Dendritic cell treated with granulocyte-macrophage colony-stimulating factor and Interleukin-4, amounts not matched to agents 40 ng/mL and 50 ng/mL, for 4 days (primary cell): ENCODE results near the gene RPS14.
"Not testable (repeated sequence)": the region's sequence is repeated elsewhere in the genome, so short reads cannot be mapped to it uniquely, and the experiment has no call there.

Source experiments
- H3K27ac Mint-ChIP-seq: one replicate; pipeline ENCODE4 v1.8.0; 2022; ENCODE audit warnings: mild to moderate bottlenecking, mixed read lengths
- H3K27me3 Mint-ChIP-seq: one replicate; pipeline ENCODE4 v1.8.0; 2022; ENCODE audit warnings: mild to moderate bottlenecking, mixed read lengths
- H3K36me3 Mint-ChIP-seq: one replicate; pipeline ENCODE4 v1.8.0; 2022; ENCODE audit warnings: low read depth, mixed read lengths
- H3K4me1 Mint-ChIP-seq: one replicate; pipeline ENCODE4 v1.8.0; 2022; ENCODE audit warnings: low read depth, mixed read lengths
- H3K4me3 Mint-ChIP-seq: one replicate; pipeline ENCODE4 v1.8.0; 2022; ENCODE audit warnings: mild to moderate bottlenecking, moderate library complexity, mixed read lengths
- H3K9me3 Mint-ChIP-seq: one replicate; pipeline ENCODE4 v1.8.0; 2022; ENCODE audit warnings: mixed read lengths
- intact Hi-C: fragments of 100-400 bp; cut with micrococcal nuclease; formaldehyde crosslinking; loops from one replicate; pipeline ENCODE4 v1.15.0; 2022

RPS14 gene

DNA sequence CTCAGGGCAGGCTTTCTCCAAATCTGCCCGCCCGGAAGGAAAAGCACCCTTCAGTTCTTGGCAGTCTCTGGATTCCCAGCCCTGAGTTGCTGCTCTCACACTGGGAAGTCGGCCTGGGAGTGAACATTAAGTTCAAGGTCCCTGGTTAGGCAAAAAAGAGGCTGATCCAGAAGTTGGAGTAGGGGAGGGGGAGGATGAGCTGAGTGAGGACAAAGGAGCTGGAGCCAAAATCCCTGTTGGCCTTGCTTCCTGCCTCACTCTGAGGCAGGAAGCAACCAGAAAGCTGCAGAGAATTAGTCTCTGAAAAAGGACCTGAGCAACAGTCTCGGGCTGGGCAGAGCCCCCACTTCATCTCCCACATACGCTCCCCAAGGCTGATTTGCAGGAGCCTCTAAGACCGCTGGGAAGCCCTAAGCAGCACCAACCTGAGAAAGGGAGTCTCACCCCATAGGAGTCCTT, 15.0 kb upstream of the RPS14 start:
- no peaks in the 10 kb centered on the region for H3K36me3 Mint-ChIP-seq
- no peak overlapping the region for H3K4me3 Mint-ChIP-seq
- intact Hi-C loops, result no loop called here
- H3K9me3 Mint-ChIP-seq, result no peaks in the 10 kb centered on the region
- no peaks in the 10 kb centered on the region for H3K27me3 Mint-ChIP-seq
- H3K4me1 Mint-ChIP-seq, result peaks cover 20% of the 10 kb centered on the region
- no peak overlapping the region for H3K27ac Mint-ChIP-seq

DNA sequence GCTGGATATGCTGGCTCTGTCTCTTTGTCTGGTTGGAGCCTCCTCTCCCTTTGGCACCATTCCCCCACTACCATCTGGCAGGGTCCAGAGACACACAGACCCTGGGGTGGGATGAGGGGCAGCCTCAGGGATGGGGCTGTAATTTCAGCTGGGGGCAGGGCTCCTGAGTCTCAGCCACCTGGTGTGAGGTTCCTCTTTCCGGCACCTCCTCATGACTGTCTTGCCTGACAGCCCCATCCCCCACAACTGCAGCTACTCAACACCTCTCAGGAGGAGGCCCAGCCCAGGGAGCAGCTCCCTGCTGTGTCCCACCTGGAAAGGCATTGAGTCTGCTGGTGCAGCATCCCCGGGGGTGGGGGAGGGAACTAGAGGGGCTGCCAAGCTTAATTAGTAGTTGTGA, 11.7 kb upstream of the RPS14 start:
- intact Hi-C loops, result no loop called here
- peaks cover 4% of the 10 kb centered on the region for H3K27me3 Mint-ChIP-seq
- H3K27ac Mint-ChIP-seq, result no peak overlapping the region
- H3K4me1 Mint-ChIP-seq, result peaks cover 24% of the 10 kb centered on the region
- H3K4me3 Mint-ChIP-seq, result no peak overlapping the region
- no peaks in the 10 kb centered on the region for H3K9me3 Mint-ChIP-seq
- H3K36me3 Mint-ChIP-seq, result no peaks in the 10 kb centered on the region

DNA sequence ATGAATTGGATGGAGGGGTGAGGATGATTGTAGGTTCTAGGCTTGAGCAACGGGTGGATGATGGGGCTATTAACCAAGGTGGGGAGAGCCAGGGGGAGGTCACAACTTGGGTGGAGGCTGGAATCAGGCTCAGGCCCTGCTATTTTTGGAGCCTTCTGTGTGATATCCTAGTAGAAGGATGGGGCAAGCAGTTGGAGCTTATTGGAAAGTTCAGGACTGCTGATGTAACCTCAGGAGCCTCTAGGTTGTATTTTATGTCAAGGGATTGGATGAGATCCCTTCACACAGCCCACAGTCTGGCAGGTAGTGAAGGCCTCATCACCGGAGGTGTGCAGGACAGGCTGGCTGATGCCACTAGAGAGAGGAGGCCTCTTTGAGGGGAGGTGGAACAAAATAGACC, 11.2 kb upstream of the RPS14 start:
- Mint-ChIP-seq H3K4me1 (peaks cover 20% of the 10 kb centered on the region), H3K36me3 (no peaks in the 10 kb centered on the region), H3K27ac (no peak overlapping the region), H3K9me3 (no peaks in the 10 kb centered on the region), H3K4me3 (no peak overlapping the region), H3K27me3 (peaks cover 4% of the 10 kb centered on the region)
- intact Hi-C loops, result no loop called here

GRCh38 chr5:150458802-150459557, 9.4 kb upstream of the RPS14 start:
- intact Hi-C loops, result loop anchor here (1.0 to 10.0 kb wide), 4 partner anchors 64 to 246 kb away; partner anchors contain the start of gene RBM22
- Mint-ChIP-seq H3K4me1 (peaks cover 20% of the 10 kb centered on the region), H3K4me3 (peak overlapping the region; percentile 48), H3K36me3 (no peaks in the 10 kb centered on the region), H3K27me3 (peaks cover 4% of the 10 kb centered on the region), H3K27ac (no peak overlapping the region), H3K9me3 (no peaks in the 10 kb centered on the region)

GRCh38 chr5:150457562-150458240, 8.2 kb upstream of the RPS14 start:
- intact Hi-C loops, result loop anchor here (1.0 to 10.0 kb wide), 4 partner anchors 66 to 247 kb away; partner anchors contain the start of gene RBM22
- peaks cover 19% of the 10 kb centered on the region for H3K4me1 Mint-ChIP-seq

DNA sequence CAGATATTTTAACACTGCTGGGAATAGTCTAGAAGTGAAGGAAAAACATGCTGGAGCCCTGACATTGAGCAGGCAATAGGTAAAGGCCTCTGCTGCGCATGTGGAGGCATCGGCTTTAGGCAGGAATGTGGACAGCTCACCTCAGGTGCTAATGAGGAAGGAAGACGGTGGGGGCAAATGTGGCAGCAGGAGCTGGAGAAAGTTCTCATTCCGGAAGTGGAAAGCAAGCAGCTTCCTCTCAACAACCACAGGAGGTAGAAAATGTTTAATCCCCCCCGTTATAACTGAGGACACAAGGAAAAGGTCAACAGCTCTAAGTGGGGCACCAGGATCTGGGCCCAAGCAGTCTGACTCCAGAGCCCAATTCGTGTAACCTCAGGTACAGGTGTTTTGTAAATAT, 7.6 kb upstream of the RPS14 start:
- Mint-ChIP-seq H3K27me3 (peaks cover 4% of the 10 kb centered on the region), H3K36me3 (no peaks in the 10 kb centered on the region), H3K27ac (no peak overlapping the region), H3K9me3 (no peaks in the 10 kb centered on the region), H3K4me3 (no peak overlapping the region), H3K4me1 (peaks cover 14% of the 10 kb centered on the region)
- intact Hi-C loops, result loop anchor here (10.0 kb wide), 2 partner anchors 198 to 248 kb away; partner anchors contain the start of gene RBM22

More at GRCh38 chr5:150457562-150458240, 8.2 kb upstream of the RPS14 start:
- H3K36me3 Mint-ChIP-seq, result no peaks in the 10 kb centered on the region
- H3K27me3 Mint-ChIP-seq, result peaks cover 4% of the 10 kb centered on the region
- H3K27ac Mint-ChIP-seq, result peak overlapping the region; percentile 49
- no peak overlapping the region for H3K4me3 Mint-ChIP-seq
- H3K9me3 Mint-ChIP-seq, result no peaks in the 10 kb centered on the region

DNA sequence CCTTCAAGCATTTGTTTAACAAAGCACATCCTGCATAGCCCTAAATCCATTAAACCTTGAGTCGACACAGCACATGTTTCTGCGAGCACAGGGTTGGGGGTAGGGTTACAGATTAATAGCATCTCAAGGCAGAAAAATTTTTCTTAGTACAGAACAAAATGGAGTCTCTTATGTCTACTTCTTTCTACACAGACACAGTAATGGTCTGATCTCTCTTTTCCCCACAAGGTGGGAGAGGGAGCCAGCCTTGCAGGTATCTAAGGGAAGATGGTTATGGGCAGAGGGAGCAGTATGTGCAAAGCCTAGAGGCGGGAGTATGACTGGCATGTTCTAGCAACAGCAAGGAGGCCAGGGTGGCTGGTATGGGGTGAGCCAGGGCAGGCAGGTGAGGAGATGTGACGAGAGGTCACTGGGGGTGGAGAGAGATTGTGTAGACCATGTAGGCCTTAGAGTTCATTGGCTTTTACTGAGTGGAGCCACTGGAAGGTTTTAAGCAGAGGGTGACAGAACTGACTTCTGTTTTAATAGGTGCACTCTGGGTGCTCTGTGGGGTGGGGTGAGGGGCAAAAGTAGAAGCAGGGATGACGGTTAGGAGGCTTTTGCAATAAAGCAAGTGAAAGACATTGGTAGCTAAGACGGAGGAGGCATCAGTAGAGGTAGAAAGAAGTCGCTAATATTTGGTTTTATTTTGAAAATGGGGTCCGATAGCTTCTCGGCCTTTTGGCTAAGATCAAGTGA, 5.1 kb upstream of the RPS14 start:
- intact Hi-C loops, result loop anchor here (10.0 kb wide), 2 partner anchors 200 to 250 kb away; partner anchors contain the start of gene RBM22
- H3K27me3 Mint-ChIP-seq, result peaks cover 4% of the 10 kb centered on the region
- no peaks in the 10 kb centered on the region for H3K9me3 Mint-ChIP-seq
- H3K27ac Mint-ChIP-seq, result no peak overlapping the region
- H3K36me3 Mint-ChIP-seq, result peaks cover 3% of the 10 kb centered on the region
- H3K4me1 Mint-ChIP-seq, result peaks cover 12% of the 10 kb centered on the region
- H3K4me3 Mint-ChIP-seq, result no peak overlapping the region

GRCh38 chr5:150454027-150454426, 4.5 kb upstream of the RPS14 start:
- H3K27me3 Mint-ChIP-seq, H3K36me3 Mint-ChIP-seq, H3K9me3 Mint-ChIP-seq, H3K4me3 Mint-ChIP-seq, H3K4me1 Mint-ChIP-seq, H3K27ac Mint-ChIP-seq: not testable (repeated sequence)
- intact Hi-C loops, result loop anchor here (10.0 kb wide), 2 partner anchors 201 to 251 kb away; partner anchors contain the start of gene RBM22

- H3K4me1 Mint-ChIP-seq, result peaks cover 18% of the 10 kb centered on the region
- intact Hi-C loops, result loop anchor here (10.0 kb wide), 2 partner anchors 202 to 252 kb away; partner anchors contain the start of gene RBM22
Measured at GRCh38 chr5:150452914-150453313, 3.4 kb upstream of the RPS14 start.

GRCh38 chr5:150451594-150451993, 2.1 kb upstream of the RPS14 start:
- Mint-ChIP-seq H3K36me3 (peaks cover 34% of the 10 kb centered on the region), H3K27ac (no peak overlapping the region), H3K4me3 (no peak overlapping the region), H3K4me1 (peaks cover 19% of the 10 kb centered on the region), H3K27me3 (no peaks in the 10 kb centered on the region), H3K9me3 (no peaks in the 10 kb centered on the region)
- intact Hi-C loops, result loop anchor here (10.0 kb wide), 2 partner anchors 203 to 253 kb away; partner anchors contain the start of gene RBM22

More at GRCh38 chr5:150452914-150453313, 3.4 kb upstream of the RPS14 start:
- H3K9me3 Mint-ChIP-seq, result no peaks in the 10 kb centered on the region
- peaks cover 1% of the 10 kb centered on the region for H3K27me3 Mint-ChIP-seq
- peaks cover 21% of the 10 kb centered on the region for H3K36me3 Mint-ChIP-seq
- H3K4me3 Mint-ChIP-seq, result no peak overlapping the region
- no peak overlapping the region for H3K27ac Mint-ChIP-seq

- Mint-ChIP-seq H3K36me3 (peaks cover 59% of the 10 kb centered on the region), H3K4me3 (peak overlapping the region; percentile 85), H3K27ac (peak overlapping the region; percentile 98), H3K4me1 (peaks cover 26% of the 10 kb centered on the region), H3K9me3 (no peaks in the 10 kb centered on the region), H3K27me3 (no peaks in the 10 kb centered on the region)
- intact Hi-C loops, result no loop called here
Measured at GRCh38 chr5:150448952-150449516, 505 bp downstream of the RPS14 start.

- peak overlapping the region; percentile 85 for H3K4me3 Mint-ChIP-seq
- peaks cover 66% of the 10 kb centered on the region for H3K36me3 Mint-ChIP-seq
- no peaks in the 10 kb centered on the region for H3K9me3 Mint-ChIP-seq
- no peaks in the 10 kb centered on the region for H3K27me3 Mint-ChIP-seq
- H3K4me1 Mint-ChIP-seq, result peaks cover 26% of the 10 kb centered on the region
- intact Hi-C loops, result no loop called here
- peak overlapping the region; percentile 98 for H3K27ac Mint-ChIP-seq
Measured at GRCh38 chr5:150448334-150448733, 1.2 kb downstream of the RPS14 start.

DNA sequence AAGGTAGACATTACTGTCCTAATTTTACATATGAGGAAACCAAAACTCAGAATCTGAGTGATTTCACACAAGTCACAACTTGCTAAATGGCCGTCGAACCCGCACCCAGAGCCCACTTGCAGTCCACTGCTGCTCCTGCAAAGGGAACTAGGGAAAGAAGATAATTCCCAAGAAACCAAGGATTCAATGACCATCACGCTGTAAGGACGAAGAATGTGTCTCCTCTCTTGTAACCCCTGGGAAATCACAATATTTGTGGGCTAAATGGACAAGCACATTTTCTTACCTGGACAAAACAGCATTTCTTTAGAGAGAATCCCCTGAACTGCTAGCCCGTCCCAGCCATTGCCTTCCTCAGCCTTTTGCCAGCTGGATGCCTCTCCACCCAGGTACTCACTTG, 2.4 kb downstream of the RPS14 start:
- intact Hi-C loops, result no loop called here
- H3K36me3 Mint-ChIP-seq, result peaks cover 71% of the 10 kb centered on the region
- H3K27ac Mint-ChIP-seq, result no peak overlapping the region
- H3K4me3 Mint-ChIP-seq, result no peak overlapping the region
- peaks cover 26% of the 10 kb centered on the region for H3K4me1 Mint-ChIP-seq
- no peaks in the 10 kb centered on the region for H3K27me3 Mint-ChIP-seq
- no peaks in the 10 kb centered on the region for H3K9me3 Mint-ChIP-seq
